Islet of Langerhans (tissue), 1 donor: ENCODE data around the gene RNF19B.
"Not testable (repeated sequence)": the region's sequence is repeated elsewhere in the genome, so short reads cannot be mapped to it uniquely, and the experiment has no call there.

Experiments used
- FAIRE-seq: peaks from one replicate; lab custom pipeline; 2011; peaks lifted over from hg19 to GRCh38; lab: Jason Lieb, UNC

RNF19B gene

GRCh38 chr1:32928285-32928684, 36.3 kb downstream of the RNF19B start:
- no peak for FAIRE-seq

GRCh38 chr1:32927441-32927840, 37.2 kb downstream of the RNF19B start:
- FAIRE-seq: no peak

DNA sequence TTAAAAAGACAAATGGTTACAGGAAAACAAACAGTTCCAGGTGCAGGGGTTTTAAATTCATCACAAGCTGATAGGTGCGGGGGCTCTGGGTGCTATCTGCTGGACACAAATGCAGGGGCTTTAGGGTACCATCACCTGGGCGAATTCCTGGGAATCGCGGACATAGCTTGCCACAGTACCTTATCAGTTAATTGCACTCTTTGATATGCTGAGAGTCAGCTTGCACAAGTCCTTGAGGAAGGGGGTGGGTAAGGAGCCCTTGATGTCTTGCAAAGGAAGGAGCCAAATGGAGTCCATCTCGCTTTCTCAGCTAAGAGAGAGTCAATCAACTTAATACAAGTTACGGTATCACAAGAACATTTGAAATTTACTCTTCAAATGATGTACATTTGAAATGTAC, 38.0 kb downstream of the RNF19B start:
- no peak for FAIRE-seq

GRCh38 chr1:32925403-32926162, 39.0 kb downstream of the RNF19B start:
- FAIRE-seq: no peak

DNA sequence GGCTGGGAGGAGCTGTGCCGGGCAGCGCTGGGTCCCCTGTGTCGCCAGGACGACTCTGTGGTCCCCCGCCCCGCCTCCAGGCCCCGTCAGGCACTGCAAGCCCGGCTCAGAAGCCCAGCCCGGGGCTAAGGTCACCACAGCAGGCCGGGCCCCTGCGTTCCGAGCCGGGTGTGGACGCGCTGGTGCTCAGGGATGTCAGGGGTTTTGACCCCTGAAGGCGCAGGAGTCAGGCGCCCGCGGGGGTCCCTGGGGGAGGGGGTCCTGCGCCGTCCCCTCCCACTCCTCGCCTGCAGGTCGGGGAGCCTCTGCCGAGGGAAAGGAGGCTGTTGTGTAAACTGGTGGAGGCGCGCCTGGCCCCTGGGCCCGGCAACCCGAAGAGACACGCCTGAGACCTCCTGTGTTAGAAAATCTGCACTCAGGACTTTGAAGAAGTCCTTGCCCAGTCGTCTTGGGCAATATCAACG, 39.7 kb downstream of the RNF19B start:
- FAIRE-seq: no peak

GRCh38 chr1:32920833-32921232, 43.8 kb downstream of the RNF19B start:
- no peak for FAIRE-seq

DNA sequence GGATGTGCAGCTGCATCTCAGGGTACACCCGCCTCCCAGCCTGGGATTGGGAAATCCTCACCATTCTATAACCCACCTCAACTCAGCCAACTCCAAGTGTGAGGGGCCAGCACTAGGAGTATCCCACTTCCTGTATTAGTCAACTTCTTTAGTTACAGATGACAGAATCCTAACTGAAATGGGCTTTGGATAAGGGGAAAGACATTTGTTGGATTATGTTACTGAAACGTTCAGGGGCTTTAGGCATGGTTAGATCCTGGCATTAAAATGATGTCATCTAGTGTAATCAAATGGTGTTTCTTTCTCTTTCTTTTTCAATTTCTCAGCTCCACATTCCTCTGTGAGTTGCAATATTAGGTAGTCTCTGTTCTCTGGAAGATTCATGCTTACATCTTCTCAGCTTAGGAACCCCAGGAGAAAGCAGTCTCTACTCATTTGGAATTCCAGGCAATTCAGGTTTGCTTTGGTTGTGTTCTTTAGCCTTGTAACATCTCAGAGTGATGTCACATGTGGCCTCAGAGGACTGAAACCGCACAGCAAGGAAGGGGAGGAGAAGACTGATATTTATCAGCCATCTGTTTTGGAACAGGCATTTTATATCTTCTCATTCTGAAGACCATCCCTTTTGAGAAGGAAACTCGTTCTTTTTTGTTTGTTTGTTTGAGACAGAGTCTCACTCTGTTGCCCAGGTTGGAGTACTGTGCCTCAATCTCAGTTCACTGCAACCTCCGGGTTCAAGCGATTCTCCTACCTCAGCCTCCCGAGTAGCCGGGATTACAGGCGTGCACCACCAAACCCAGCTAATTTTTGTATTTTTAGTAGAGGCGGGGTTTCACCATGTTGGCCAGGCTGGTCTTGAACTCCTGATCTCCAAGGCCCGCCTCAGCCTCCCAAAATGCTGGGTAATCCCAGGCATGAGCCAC, 44.5 kb downstream of the RNF19B start:
- FAIRE-seq: no peak

GRCh38 chr1:32918179-32918578, 46.4 kb downstream of the RNF19B start:
- no peak for FAIRE-seq

DNA sequence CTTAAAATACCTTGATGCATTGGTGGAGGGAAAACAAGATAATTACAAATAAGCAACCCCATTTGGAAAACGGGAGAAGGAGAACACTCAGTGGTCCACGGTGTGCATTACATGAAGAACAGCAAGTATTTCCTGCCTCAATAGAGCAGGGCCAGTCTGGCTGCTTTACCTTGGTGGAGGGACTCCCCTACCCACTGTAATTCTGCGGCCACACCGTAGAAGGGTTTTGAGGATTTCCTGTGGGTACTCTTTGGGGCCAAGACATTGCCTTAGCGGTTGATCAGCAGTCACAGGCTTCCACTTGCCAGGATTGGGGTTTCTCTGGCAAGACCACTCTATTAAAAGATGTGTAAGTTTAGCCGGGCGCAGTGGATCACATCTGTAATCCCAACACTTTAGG, 47.1 kb downstream of the RNF19B start:
- FAIRE-seq: no peak

DNA sequence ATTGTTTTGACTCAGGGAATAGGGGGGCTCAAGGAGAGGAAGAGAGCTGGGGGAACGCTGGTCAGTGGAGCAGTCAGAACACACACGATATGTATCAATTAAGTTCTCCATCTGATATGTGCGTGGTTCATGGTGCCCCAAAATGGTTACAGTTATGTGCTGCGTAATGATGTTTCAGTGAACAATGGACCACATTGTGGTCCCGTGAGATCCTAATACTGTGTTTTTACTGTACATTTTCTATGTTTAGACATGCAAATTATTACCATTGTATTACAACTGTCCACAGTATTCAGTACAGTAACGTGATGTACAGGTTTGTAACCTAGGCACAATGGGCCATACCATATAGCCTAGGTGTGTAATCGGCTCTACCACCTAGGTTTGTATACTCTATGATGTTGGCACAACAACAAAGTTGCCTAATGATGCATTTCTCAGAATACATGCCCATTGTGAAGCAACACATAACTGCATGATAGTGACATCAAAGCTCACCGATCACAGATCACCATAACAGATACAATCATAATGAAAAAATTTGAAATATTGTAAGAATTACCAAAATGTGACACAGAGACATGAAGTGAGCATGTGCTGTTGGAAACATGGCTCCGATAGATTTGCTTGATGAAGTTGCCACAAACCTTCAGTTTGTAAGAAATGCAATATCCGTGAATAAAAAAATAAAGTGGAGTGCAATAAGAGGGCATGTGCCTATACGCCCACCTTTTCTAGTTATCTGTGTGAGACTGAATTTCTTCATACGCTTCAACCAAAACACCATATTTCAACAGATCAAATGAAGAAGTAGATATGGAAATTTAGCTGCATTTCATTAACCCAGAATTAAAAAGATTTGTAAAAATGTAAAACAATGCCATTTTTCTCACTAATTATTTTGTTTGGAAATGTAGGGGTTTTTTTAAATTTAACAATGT, 48.6 kb downstream of the RNF19B start:
- FAIRE-seq: no peak

- no peak for FAIRE-seq
Observed at GRCh38 chr1:32910319-32910718, 54.3 kb downstream of the RNF19B start.

- FAIRE-seq: no peak
Observed at GRCh38 chr1:32907435-32907834, 57.2 kb downstream of the RNF19B start.

DNA sequence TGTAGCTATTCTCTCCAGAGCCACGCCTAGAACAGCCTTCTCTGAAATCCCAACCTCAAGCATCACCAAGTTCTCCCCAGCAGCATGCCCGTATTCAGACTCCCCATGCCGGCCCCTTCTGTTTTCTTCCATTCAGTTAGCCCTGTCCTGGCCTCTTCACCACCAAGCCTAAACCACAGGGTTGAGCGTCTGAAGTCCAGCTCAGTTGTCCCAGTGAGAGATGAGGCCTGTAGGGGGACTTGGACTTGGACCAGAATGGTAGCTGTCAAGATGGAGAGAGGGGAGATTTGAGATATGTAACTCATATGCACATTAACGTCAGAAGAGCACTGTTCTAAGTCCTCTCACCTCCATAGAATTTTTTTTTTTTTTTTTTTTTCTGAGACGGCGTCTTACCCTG, 58.0 kb downstream of the RNF19B start:
- no peak for FAIRE-seq

GRCh38 chr1:32905588-32905987, 59.0 kb downstream of the RNF19B start:
- FAIRE-seq: not testable (repeated sequence)

- no peak for FAIRE-seq
Observed at GRCh38 chr1:32904797-32905196, 59.8 kb downstream of the RNF19B start.

DNA sequence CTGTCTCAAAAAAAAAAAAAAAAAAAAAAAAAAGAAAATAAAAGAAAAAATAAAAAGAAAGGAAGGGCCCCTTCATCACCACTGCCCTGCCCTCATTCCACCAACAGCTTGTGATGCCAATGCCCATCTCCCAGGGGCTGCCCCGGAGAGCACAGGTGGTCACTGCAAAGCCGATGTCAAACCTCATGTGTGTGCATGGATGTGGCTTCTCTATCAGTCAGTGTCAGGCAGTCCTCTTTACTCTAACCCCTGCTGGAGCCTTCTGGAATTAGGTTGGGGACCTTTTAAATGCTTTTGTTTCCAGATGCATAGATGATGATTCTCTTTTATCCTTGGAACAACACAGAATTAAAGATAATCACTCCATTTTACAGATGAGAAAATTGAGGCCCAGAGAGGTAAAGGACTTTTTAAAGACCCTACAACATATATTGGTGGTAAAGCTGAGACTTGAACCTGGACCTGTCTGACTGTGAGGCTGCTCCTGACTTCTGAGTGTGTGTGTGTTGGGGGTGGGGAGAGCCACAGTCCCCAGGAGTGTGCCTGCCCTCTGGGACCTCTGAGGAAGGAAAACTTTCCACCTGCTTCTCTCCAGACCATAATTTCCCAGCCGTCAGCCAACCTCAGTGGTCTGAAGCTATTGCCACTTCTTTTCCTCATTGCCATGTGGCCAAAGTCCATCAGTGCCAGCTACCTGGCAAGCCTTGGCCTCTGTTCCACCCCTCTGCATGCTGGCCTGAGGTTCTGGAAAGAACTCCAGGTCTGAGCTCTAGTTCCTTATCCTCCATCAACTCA, 60.4 kb downstream of the RNF19B start:
- no peak for FAIRE-seq

GRCh38 chr1:32902535-32902920, 62.1 kb downstream of the RNF19B start:
- FAIRE-seq: no peak

GRCh38 chr1:32901823-32902534, 62.6 kb downstream of the RNF19B start:
- FAIRE-seq: no peak

DNA sequence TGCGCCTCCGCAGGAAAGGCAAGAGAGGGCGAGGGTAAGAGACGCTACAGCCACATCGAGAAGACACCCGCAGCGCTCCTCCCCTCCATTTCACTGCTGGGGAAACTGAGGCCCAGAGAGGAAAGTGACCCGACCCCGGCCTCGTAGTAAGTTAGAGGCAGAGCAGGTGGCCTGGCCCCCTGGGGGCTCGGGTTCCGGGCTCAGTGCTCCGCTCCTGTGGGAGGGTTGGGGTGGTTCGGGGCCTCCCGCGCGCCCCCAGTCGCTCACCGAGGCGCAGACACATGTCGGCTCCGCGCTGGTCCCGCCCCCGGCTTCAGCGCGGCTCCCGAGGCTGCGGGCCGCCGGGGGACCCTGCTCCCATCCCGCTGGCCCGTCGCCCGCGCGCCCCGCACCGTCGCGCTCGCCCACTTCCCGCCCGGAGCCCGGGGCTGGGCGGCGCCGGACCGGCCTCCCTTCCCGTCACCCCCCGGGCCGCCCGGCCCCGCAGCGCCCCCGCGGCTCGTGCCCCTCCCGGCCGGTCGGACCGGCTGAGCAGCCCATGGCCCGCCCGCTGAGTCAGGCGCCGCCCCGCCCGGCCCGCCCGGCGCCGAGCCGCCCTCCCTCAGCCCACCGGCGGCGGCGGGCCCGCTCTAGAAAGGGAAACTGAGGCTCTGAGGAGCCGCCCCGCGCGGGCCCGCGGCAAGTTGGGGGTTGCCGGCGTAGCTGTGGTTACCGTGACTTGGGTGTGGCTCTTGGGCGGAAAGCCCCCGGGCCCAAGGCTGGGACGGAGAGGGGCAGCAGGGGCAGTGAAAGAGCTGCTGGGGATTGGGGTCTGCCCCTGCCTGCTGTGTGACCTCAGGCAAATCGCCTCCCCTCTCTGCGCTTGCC, 63.4 kb downstream of the RNF19B start, which contains the start of gene TMEM54:
Gene TMEM54 (minus strand): TSS at position 434 of the 867 bp plus-strand sequence. CDS start 151 bp downstream, at position 283.
- no peak for FAIRE-seq
